Large intestine (tissue), 3 donors: ENCODE results near the gene PKIB. TPM values are rescaled to one million over a fixed set of nuclear protein-coding genes. Genes with fewer than 3 reads are reported as not detected.
"Not testable (repeated sequence)": the region's sequence is repeated elsewhere in the genome, so short reads cannot be mapped to it uniquely, and the experiment has no call there.

ENCODE experiments used
- DNase-seq, 2 donors: peaks; one replicate each; pipeline versions ENCODE4 v3.0.0 to v3.0.0-alpha.2; 2013
- H3K27ac ChIP-seq: one replicate; pipeline ENCODE4 v1.5.1; 2013; ENCODE audit warnings: low read length
- H3K27me3 ChIP-seq: 2 replicates; pipeline ENCODE4 v1.6.1; 2013; ENCODE audit warnings: low read length; ENCODE audit not compliant: control insufficient read depth, insufficient read depth
- H3K36me3 ChIP-seq: 2 replicates; pipeline ENCODE4 v1.6.1; 2013; ENCODE audit warnings: low read length; ENCODE audit not compliant: control insufficient read depth, insufficient read depth
- H3K4me1 ChIP-seq: one replicate; pipeline ENCODE4 v1.6.1; 2013; ENCODE audit warnings: low read length; ENCODE audit not compliant: control insufficient read depth, insufficient read depth
- H3K4me3 ChIP-seq: one replicate; pipeline ENCODE4 v1.5.1; 2013; ENCODE audit warnings: low read length
- H3K9me3 ChIP-seq: one replicate; pipeline ENCODE4 v1.6.1; 2013; ENCODE audit warnings: mild to moderate bottlenecking, low read depth, low read length, moderate library complexity; ENCODE audit not compliant: control insufficient read depth
- WGBS: methylation state at CpG from one replicate; pipeline ENCODE4 v1.1.5; 2013; ENCODE audit warnings: low lambda C conversion rate; ENCODE audit not compliant: insufficient coverage; 5-methylcytosine and 5-hydroxymethylcytosine counted together
- polyA plus RNA-seq: library from polyadenylated mRNA; unstranded; fragments of 120-200 nt; gene quantifications from one replicate; pipeline ENCODE4 v1.2.1, GENCODE V29; 2013

PKIB gene
- polyA plus RNA-seq, 1 donor, result 30.3 TPM

- not testable (repeated sequence) for H3K4me3 ChIP-seq, H3K27me3 ChIP-seq, H3K36me3 ChIP-seq, DNase-seq, H3K4me1 ChIP-seq, H3K9me3 ChIP-seq, H3K27ac ChIP-seq
- WGBS, result no CpG with 5 or more reads among the region's 1 CpG
Measured at GRCh38 chr6:122642604-122643003, 32.4 kb downstream of the PKIB start.

- Histone ChIP-seq H3K27me3 (no peaks in the 10 kb centered on the region), H3K36me3 (no peaks in the 10 kb centered on the region), H3K4me1 (peaks cover 9% of the 10 kb centered on the region), H3K4me3 (no peak overlapping the region), H3K27ac (peak overlapping the region; percentile 73), H3K9me3 (no peaks in the 10 kb centered on the region)
- no CpG with 5 or more reads among the region's 4 CpGs for WGBS
- DNase-seq, result peak; percentile 82 to 89
Measured at GRCh38 chr6:122645256-122645655, 35.1 kb downstream of the PKIB start.

GRCh38 chr6:122647765-122648164 is 37.6 kb downstream of the PKIB start:
- WGBS, result no CpG with 5 or more reads among the region's 3 CpGs
- no peaks in the 10 kb centered on the region for H3K27me3 ChIP-seq
- peaks cover 25% of the 10 kb centered on the region for H3K4me1 ChIP-seq
- no peak for DNase-seq
- H3K36me3 ChIP-seq, result no peaks in the 10 kb centered on the region
- H3K27ac ChIP-seq, result no peak overlapping the region
- no peaks in the 10 kb centered on the region for H3K9me3 ChIP-seq
- H3K4me3 ChIP-seq, result no peak overlapping the region

- H3K9me3 ChIP-seq, result no peaks in the 10 kb centered on the region
- H3K27me3 ChIP-seq, result no peaks in the 10 kb centered on the region
- no CpG with 5 or more reads among the region's 2 CpGs for WGBS
- DNase-seq, result no peak
- H3K27ac ChIP-seq, result no peak overlapping the region
- H3K4me1 ChIP-seq, result peaks cover 35% of the 10 kb centered on the region
- no peaks in the 10 kb centered on the region for H3K36me3 ChIP-seq
- H3K4me3 ChIP-seq, result no peak overlapping the region
Measured at GRCh38 chr6:122648726-122649125, 38.5 kb downstream of the PKIB start.

- Histone ChIP-seq H3K36me3 (no peaks in the 10 kb centered on the region), H3K27me3 (no peaks in the 10 kb centered on the region), H3K4me3 (no peak overlapping the region), H3K9me3 (no peaks in the 10 kb centered on the region), H3K27ac (no peak overlapping the region), H3K4me1 (peaks cover 40% of the 10 kb centered on the region)
- DNase-seq, result no peak
- WGBS, result no CpG with 5 or more reads among the region's 3 CpGs
Measured at GRCh38 chr6:122649701-122650100, 39.5 kb downstream of the PKIB start.

DNA sequence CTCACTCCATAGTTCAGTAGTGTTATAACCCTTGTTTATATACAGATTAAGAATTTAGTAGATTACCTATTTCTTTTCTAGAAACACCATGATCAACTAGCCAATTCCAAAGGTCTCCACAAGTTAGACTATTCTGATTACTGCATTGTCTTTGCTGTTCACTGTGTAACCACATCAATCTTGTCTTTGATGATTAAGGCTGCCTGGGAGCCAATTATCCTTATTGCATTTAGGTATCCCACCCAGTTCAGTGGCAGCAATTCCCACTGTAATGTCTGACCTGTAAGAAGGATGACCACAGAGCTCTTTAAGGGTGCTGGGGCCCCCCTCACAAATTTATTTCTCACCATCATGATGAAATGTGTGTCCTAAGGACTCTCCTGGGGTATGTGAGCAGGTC is 40.2 kb downstream of the PKIB start:
- H3K27me3 ChIP-seq, result no peaks in the 10 kb centered on the region
- no peaks in the 10 kb centered on the region for H3K36me3 ChIP-seq
- no peak overlapping the region for H3K4me3 ChIP-seq
- H3K4me1 ChIP-seq, result peaks cover 36% of the 10 kb centered on the region
- no peaks in the 10 kb centered on the region for H3K9me3 ChIP-seq
- no peak for DNase-seq
- no peak overlapping the region for H3K27ac ChIP-seq

GRCh38 chr6:122651031-122651430 is 40.8 kb downstream of the PKIB start:
- peak overlapping the region; percentile 85 for H3K27ac ChIP-seq
- DNase-seq, result no peak
- peaks cover 31% of the 10 kb centered on the region for H3K4me1 ChIP-seq
- H3K9me3 ChIP-seq, result no peaks in the 10 kb centered on the region
- 48% methylated on average over 2 of the region's 3 CpGs for WGBS
- no peaks in the 10 kb centered on the region for H3K36me3 ChIP-seq
- H3K4me3 ChIP-seq, result no peak overlapping the region
- H3K27me3 ChIP-seq, result no peaks in the 10 kb centered on the region

- H3K4me1 ChIP-seq, result peaks cover 33% of the 10 kb centered on the region
- no peak for DNase-seq
- no peaks in the 10 kb centered on the region for H3K9me3 ChIP-seq
- H3K27me3 ChIP-seq, result no peaks in the 10 kb centered on the region
- no peaks in the 10 kb centered on the region for H3K36me3 ChIP-seq
- no peak overlapping the region for H3K4me3 ChIP-seq
- H3K27ac ChIP-seq, result peak overlapping the region; percentile 85
Measured at GRCh38 chr6:122651604-122652003, 41.4 kb downstream of the PKIB start.

DNA sequence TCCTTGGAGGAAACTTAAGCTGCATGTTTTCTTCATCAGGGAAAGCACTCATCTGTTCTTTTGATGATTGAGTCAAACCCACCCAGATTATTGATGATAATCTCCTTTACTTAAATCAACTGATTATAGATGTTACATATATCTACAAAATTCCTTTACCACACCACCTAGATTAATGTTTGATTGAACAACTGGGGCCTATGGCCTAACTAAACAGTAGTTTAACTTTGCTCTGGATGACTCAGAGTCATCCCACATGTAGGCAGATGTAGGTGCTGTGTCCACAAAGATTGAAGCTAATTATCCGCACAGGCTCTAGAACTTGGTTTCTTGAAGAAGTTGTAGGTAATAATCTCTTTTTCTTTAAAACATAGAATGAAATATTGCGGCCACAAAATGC is 42.2 kb downstream of the PKIB start:
- Histone ChIP-seq H3K27me3 (no peaks in the 10 kb centered on the region), H3K9me3 (no peaks in the 10 kb centered on the region), H3K27ac (peak overlapping the region; percentile 85), H3K36me3 (no peaks in the 10 kb centered on the region), H3K4me1 (peaks cover 33% of the 10 kb centered on the region), H3K4me3 (no peak overlapping the region)
- 60% methylated on average over 1 of the region's 2 CpGs for WGBS
- DNase-seq, result peak; percentile 73 to 81

GRCh38 chr6:122653094-122653493 is 42.9 kb downstream of the PKIB start:
- Histone ChIP-seq H3K36me3 (no peaks in the 10 kb centered on the region), H3K4me1 (peaks cover 33% of the 10 kb centered on the region), H3K4me3 (no peak overlapping the region), H3K9me3 (no peaks in the 10 kb centered on the region), H3K27me3 (no peaks in the 10 kb centered on the region), H3K27ac (peak overlapping the region; percentile 85)
- peak; percentile 38 to 61 for DNase-seq
- WGBS, result no CpG with 5 or more reads among the region's 2 CpGs

DNA sequence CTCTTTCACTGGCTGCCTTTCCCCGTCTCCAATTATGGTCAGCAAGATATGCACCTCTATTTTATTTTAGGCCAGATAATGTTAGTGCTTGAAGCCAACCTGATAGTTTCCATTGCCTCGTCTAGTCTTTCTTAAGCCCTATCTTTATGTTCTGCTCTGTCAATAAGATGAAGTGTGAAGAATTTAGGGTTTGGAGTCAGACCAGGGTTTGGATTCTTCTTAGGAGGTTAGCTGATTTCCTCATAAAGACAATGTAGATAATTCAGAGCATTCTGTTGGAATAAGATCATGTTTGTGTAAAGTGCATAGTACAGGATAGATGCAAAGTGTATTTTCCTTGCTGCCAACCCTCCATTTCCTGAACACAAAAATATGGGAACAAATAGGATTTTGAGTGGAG is 43.8 kb downstream of the PKIB start:
- H3K36me3 ChIP-seq, result no peaks in the 10 kb centered on the region
- H3K4me1 ChIP-seq, result peaks cover 33% of the 10 kb centered on the region
- DNase-seq, result no peak
- H3K9me3 ChIP-seq, result no peaks in the 10 kb centered on the region
- no peak overlapping the region for H3K4me3 ChIP-seq
- no CpG with 5 or more reads among the region's 2 CpGs for WGBS
- no peaks in the 10 kb centered on the region for H3K27me3 ChIP-seq
- peak overlapping the region; percentile 85 for H3K27ac ChIP-seq
